Epithelial cell of esophagus (primary cell): ENCODE measurements around the gene FAM210A.

Source experiments
- DNase-seq: peaks from one replicate; pipeline ENCODE4 v3.0.0; 2010; ENCODE audit warnings: low read depth
- H3K4me3 ChIP-seq: 2 replicates; pipeline ENCODE4 v1.5.1; 2011; ENCODE audit warnings: mild to moderate bottlenecking, low read length, control low read depth
- TF ChIP-seq, protein P1 (sequence below): IDR thresholded peaks from 2 replicates; pipeline ENCODE4 v1.5.1; 2011; ENCODE audit warnings: low read depth, mild to moderate bottlenecking, low read length, control low read depth, inconsistent platforms; ENCODE audit not compliant: insufficient read depth; ENCODE audit errors: missing control alignments

The FAM210A gene

DNA sequence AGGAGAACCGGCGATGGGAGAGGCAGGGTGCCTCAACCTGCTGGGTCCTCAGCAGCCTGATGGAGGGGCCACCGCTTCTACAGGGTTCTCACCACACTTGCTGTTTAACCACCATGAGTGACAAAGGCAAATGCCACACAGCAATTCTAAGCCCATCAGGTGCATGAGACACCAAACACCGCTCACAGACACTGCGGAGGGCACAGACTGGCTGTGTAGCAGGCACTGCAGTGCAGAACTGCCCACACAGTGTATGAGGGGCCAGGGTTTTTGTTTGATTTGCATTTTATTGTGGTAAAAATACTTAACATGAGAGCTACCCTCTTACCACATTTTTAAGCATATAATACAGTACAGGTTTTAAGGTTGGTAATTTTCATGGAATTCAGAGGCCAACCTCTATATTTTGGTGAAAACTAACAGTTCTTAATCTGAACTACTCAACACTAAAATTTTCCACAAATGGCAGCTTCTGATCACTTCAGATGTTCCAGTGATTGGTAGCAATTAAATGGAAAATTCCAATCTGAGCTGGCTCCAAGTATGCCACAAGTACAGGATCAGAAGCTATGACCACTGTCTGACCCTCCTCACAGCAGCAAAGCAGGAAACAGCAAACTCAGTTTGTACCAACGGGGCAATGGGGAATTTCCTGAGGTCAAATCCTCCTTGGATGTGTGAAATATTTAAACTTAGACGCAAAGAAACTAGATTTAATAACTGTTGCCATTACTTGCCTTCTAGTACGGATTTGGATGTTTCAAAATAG, 67.7 kb downstream of the FAM210A start:
- no peak for DNase-seq
- H3K4me3 ChIP-seq: no peak overlapping the region
- TF ChIP-seq, protein P1, sequence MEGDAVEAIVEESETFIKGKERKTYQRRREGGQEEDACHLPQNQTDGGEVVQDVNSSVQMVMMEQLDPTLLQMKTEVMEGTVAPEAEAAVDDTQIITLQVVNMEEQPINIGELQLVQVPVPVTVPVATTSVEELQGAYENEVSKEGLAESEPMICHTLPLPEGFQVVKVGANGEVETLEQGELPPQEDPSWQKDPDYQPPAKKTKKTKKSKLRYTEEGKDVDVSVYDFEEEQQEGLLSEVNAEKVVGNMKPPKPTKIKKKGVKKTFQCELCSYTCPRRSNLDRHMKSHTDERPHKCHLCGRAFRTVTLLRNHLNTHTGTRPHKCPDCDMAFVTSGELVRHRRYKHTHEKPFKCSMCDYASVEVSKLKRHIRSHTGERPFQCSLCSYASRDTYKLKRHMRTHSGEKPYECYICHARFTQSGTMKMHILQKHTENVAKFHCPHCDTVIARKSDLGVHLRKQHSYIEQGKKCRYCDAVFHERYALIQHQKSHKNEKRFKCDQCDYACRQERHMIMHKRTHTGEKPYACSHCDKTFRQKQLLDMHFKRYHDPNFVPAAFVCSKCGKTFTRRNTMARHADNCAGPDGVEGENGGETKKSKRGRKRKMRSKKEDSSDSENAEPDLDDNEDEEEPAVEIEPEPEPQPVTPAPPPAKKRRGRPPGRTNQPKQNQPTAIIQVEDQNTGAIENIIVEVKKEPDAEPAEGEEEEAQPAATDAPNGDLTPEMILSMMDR: no peak

- TF ChIP-seq, protein P1: no peak
- no peak overlapping the region for H3K4me3 ChIP-seq
- no peak for DNase-seq
Observed at GRCh38 chr18:13657974-13658373, 68.4 kb downstream of the FAM210A start.

DNA sequence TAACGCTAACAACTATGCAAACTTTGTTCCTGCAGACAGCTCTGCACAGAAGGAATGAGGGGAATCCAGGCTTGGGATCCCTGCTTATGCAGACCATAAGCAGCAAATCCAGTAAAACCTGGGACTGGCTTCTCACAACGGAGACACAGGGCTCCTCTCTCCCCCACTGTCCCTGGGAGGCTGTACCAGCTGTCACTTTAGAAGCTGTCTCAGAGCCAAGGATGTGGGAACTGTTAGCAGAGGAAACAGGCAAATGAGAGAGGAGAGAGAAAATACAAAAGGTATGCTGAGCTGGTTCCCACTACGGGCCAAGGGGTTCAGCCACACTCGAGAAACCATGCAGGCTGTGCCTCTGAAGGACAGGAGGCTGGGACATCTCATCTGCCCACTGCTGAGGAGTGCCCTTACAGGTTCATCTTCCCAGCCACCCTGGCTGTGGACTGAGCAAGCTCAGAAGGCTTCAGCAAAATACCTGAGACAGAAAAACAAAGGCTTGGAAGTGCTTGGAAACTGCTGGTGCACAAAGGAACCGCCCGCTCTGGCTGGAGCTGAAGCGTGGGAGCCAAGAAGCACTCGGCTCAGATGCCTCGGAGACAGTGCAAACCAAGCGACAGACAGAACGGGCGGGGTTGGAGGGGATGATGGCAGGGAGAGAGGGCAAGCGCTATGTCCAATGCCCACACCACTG, 72.5 kb downstream of the FAM210A start:
- H3K4me3 ChIP-seq: no peak overlapping the region
- TF ChIP-seq, protein P1: no peak
- DNase-seq: no peak

- DNase-seq: no peak
- TF ChIP-seq, protein P1: no peak
- no peak overlapping the region for H3K4me3 ChIP-seq
Observed at GRCh38 chr18:13649397-13650390, 76.7 kb downstream of the FAM210A start.

- H3K4me3 ChIP-seq: no peak overlapping the region
- no peak for DNase-seq
- TF ChIP-seq, protein P1: no peak
Observed at GRCh38 chr18:13647761-13648160, 78.6 kb downstream of the FAM210A start.

DNA sequence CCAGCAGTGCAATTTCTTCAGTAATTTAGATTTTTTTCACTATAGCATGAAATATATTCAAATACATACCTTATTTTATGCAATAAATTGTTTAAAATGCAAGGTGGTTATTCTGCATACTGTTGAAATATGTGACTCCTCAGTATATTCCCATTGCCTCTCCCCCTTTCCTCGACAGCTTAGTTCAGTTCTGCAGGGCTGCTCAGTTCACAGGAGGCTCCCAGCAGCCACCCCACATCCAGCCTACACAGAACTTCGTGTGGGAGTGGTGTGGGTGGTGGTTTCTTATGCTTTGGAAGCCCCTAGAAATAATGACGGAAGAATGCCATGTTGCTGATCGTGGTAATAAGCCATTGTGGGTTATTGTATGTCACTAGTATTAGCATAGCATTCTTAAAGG, 79.7 kb downstream of the FAM210A start:
- no peak overlapping the region for H3K4me3 ChIP-seq
- DNase-seq: no peak
- TF ChIP-seq, protein P1: no peak
